HG03060 (cell line): ENCODE data around the gene RCOR1.
"Not testable (repeated sequence)": the region's sequence is repeated elsewhere in the genome, so short reads cannot be mapped to it uniquely, and the experiment has no call there.

Experiments
- ATAC-seq: cut with Tn5 transposase; IDR thresholded peaks from one replicate; pipeline ENCODE4 v1.9.1; 2021; ENCODE audit warnings: low read depth, moderate number of reproducible peaks; ENCODE audit not compliant: unreplicated experiment

Gene RCOR1

GRCh38 chr14:102570334-102570995 is 22.0 kb upstream of the RCOR1 start:
- ATAC-seq = no peak

GRCh38 chr14:102571043-102571442 is 21.4 kb upstream of the RCOR1 start:
- ATAC-seq = no peak

- ATAC-seq = no peak
Observed at GRCh38 chr14:102571478-102572042, 20.9 kb upstream of the RCOR1 start.

DNA sequence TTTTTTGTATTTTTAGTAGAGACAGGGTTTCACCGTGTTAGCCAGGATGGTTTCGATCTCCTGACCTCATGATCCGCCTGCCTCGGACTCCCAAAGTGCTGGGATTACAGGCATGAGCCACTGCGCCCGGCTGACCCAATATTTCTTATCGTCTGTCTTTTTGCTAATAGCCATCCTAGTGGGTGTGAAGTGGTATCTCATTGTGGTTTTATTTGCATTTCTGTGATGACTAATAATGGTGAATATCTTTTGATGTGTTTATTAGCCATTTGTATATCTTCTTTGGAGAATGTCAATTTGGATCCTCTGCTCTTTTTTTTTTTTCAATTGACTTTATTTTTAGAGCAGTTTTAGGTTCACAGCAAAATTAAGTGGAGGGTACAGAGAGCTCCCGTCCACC is 19.3 kb upstream of the RCOR1 start:
- ATAC-seq = not testable (repeated sequence)

DNA sequence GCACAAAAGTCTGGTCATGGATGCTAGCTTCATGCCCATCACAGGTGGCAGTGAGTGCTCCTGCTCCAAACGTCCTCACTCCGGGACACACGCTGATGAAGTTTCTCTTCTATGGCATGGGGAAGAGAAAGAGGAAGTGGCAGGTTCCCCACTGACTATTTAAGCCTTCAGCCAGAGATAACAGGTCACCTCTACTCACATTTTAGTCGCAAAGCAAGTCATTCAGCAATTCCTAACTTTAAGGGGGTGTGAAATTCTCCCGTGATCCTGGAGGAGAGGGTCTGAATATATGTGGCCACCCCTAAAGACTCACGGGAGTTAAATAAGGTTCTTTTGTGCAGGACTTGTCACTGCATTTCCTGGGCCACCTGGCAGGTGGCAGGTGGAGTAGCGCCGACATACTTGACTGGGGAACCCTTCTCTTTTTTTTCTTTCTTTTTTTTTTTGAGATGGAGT is 18.8 kb upstream of the RCOR1 start:
- ATAC-seq = no peak

DNA sequence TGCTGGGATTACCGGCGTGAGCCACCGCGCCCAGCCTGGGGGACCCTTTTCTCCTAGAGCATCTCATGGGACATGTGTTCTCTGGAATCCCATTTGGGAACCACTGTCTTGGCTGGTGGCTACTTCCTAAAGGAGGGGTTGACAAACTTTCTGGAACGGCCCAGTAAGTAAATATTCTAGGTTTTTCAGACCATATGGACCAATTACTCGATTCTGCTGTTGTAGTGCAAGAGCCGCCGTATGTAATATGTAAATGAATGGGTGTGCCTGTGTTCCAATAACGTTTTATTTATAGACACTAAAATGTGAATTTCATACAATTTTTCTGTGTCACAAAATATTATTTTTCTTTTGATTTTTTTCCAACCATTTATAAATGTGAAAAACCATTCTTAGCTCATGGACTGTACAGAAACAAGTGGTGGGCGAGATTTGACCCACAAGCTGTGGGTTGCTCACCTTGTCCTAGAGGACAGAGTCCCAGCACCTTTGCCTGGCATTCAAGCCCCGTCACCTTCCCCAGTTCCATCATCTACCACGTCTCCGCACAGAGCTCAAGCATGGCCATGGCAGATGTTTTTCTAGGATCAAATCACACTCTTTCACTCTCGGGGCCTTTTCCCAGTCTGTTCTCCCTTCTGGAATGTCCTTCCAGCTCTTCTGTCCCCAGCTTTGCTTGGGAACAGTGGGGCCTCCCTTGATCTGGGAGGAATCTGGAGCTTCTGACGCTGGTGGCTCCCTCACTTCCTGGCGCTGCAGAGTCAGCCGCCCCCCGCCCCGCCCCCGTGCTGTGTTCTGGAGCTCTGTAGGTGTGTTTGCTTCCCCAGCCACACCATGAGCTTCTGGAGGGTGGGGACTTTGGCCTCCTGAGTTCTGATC is 17.9 kb upstream of the RCOR1 start:
- no peak for ATAC-seq

DNA sequence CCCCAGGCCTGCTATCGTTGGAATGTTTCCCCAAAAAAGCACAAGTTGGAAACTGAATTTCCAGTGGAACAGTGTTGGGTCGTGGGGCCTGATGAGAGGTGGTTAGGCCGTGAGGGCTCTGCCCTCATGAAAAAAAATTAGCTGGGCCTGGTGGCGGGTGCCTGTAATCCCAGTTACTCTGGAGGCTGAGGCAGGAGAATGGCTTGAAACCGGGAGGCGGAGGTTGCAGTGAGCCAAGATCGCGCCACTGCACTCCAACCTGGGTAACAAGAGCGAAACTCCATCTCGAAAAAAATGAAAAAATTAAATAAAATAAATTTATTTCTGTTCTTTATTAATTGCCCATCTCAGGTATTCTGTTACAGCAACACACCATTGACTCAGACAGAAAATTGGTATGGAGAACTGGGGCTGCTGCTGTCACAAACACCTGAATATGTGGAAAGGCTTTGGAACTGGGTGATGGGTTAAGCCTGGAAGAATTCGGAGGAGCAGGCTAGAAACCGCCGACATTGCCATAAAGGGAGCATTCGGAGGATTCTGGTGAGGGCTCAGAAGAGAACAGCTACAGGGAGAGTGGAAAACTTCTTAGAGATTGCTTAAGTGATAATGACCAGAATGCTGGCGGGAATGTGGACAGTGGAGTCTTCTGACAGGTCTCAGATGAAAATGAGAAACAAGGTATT is 17.1 kb upstream of the RCOR1 start:
- ATAC-seq = no peak

DNA sequence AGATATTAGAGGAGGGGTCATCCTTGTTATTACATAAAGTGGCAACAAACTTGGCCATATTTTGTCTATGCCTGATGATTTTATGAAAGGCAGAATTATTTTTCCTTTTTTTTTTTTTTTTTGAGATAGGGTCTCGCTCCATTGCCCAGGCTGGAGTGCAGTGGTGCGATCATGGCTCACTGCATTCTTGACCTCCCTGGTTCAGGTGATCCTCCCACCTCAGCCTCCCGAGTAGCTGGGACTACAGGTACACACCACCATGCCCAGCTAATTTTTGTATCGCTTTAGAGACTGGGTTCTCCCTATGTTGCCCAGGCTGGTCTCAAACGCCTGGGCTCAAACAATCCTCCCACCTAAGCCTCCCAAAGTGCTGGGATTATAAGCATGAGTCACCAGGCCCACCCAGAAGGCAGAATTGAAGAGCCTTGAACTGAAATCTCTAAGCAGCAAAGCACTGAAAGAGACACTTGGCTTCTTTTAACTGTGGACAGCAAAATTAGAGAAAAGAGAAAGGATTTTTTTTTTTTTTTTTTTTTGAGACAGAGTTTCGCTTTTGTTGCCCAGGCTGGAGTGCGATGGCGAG is 16.5 kb upstream of the RCOR1 start:
- ATAC-seq = not testable (repeated sequence)

DNA sequence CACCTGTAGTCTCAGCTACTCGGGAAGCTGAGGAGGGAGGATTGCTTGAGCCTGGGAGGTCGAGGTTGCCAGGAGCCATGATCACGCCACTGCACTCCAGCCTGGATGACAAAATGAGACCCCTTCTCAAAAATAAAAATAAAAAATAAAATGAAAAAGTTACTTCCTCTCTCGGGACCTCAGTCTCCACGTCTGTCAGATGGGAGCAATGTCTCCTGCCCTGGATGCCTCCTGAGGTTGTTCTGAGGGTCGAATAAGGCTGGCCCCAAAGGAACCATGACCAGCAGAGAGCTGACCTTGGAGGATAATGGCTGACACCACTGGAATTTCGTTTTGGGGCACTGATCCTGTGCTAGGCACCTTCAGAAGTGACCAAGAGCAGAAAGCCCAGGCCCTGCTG is 13.6 kb upstream of the RCOR1 start:
- no peak for ATAC-seq

DNA sequence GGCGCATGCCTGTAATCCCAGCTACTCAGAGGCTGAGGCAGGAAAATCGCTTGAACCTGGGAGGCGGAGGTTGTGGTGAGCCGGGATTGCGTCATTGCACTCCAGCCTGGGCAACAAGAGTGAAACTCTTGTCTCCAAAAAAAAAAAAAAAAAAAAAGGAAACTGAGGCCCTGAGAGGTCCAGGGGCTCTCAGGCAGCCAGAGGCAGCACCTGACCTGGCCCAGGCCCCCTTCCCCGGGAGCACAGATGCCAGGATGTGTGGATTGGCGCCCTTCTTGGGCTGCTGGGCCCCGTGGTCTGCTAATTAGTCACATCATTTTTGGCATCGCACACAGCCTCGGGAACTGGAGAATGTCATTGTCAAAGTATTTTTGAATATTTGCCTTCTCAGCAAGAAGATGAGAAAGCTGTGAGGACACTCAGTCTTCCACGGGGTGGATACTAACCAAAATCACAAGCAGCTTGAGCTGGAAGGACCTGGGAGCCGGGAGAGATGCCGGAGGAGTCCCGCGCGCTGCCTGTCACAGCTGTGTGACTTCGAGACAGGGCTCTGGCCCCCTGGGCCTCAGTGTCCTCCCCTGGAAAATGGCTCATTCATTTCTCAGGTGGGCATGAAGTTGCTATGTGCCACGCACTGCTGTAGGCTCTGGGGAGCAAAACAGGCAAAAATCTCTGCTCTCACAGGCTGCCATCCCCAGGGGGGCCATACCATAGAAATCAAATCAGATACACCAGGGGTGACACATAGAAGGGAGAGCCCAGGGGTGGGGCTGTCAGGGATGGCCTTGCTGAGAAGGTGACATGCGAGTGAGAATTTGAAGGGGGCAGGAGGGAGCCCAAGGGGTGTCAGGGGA is 12.5 kb upstream of the RCOR1 start:
- ATAC-seq = no peak

- ATAC-seq = no peak
Observed at GRCh38 chr14:102580550-102581110, 11.8 kb upstream of the RCOR1 start.

DNA sequence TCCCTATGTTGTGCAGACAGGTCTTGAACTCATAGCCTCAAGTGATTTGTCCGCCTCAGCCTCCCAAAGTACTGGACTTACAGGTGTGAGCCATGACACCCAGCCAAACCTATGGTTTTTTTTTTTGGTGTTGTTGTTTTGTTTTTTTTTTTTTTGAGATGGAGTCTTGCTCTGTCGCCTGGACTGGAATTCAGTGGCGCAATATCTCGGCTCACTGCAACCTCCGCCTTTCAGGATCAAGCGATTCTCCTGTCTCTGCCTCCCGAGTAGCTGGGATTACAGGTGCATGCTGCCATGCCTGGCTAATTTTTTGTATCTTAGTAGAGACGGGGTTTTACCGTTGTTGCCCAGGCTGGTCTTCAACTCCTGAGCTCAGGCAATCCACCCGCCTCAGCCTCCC is 11.3 kb upstream of the RCOR1 start:
- no peak for ATAC-seq

DNA sequence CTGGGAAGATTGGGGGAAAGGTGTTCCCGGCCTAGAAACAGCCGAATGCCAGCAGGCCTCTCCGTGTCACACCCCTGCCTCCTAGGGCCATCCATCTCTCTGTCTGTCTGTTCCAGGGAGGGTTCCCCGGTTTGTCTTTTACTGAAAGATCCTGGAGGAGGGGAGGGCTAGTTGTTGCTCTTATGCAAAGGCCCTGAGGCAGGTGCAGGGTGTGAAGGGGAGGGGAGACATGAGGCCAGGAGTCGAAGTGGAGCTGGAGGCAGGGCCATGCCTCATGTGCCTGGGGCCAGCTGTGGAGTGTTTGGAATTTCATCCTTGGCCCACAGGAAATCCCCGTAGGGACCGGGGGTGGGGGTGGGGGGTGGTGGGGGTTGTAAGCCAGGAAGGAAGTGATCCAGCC is 8.7 kb upstream of the RCOR1 start:
- ATAC-seq = no peak

GRCh38 chr14:102584871-102585869 is 7.3 kb upstream of the RCOR1 start:
- no peak for ATAC-seq

- no peak for ATAC-seq
Observed at GRCh38 chr14:102586420-102587104, 5.9 kb upstream of the RCOR1 start.

- ATAC-seq = no peak
Observed at GRCh38 chr14:102588821-102589220, 3.6 kb upstream of the RCOR1 start.

GRCh38 chr14:102589761-102590290 is 2.6 kb upstream of the RCOR1 start:
- no peak for ATAC-seq
